ENCODE results near the gene SNED1.

SNED1 gene

DNA sequence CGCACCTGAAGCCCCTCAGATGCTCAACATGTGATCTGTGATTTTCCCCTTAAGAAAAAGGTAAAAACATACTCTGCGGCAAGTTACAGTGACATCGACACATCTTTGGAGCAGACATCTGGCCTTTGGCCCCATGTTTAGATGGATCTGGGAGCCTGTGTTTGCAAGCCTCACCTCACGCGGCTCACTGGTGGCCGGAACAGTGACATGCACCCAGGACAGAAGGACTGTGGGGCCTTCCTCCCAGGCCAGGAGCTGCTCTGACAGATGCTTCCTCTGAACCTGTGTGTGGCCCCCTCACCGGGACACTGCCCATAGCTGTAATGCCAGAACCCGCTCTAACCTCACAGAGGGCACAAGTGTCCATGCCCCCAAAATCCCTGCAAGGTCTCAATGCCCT, 137.8 kb downstream of the SNED1 start:
- DNase-seq = no peak

DNA sequence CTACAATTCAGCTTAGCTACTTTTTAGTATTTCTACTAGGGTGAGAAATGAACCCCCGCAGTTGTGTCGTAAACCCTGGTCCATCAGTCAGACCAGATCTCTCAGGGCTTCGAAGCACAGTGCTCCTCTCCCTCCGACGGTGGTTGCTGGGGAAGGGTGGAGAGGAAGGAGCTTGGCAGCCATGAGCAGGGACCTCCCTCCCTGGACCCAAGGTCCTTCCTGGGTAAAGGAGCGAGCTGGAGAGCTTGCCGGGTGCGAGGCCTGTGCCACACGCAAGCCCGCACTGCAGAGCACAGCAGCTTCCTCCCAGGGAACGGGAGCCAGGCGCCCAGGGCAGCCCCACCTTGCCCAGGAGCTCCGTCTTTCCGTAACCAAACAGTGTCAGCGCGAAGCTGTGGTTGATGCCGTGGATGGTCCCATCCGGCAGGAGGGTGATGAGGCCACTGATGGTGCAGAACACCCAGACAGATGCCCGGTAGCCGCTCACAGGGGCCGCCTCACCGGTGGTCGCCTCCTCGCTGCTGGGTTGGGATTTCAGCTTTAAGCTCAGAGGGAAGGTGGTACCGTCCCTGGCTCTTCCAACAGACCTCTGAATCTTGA, 138.3 kb downstream of the SNED1 start:
- DNase-seq = no peak

DNA sequence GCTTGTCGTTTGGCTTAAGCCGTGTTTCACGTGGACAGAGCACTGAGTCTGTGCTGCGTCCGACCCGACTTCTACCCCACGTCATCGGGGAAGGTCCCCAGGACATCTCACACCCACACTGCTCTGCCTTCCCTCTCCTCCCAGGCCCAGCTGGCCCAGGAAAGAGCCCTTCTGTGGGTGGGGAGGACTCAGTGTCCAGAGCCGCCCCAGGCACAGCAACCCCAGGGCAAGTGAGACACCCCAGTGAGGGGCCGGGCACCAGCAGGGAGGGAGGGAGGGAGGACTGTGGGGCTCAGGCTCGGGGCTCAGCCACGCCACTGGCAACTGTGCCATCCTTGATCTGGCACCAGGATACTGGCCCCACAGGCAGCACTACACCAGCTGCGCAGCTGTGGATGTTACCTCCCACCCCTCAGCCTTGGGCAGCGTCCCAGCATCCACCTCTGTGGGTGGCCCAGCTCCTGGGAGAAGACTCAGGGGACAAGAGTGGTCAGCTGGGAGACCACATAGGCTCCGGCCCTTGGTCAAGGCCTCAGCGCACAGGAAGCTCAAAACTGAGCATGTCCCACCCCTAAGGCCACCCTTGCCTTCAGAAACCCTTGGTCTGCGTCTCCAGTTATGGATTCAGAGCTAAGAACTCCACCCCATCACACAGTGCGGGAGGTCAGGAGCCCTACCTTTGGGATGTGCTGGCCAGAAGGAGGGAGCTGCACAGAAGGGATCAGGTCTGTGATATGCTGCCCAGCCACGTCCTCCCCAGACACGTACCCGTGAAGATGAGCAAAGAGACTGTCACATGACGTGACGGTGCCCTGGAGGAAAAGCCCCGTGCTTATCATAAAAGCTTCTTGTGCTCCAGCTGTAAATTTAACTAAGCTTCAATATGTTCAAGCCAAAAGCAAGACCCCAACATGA, 139.1 kb downstream of the SNED1 start:
- DNase-seq = no peak

DNA sequence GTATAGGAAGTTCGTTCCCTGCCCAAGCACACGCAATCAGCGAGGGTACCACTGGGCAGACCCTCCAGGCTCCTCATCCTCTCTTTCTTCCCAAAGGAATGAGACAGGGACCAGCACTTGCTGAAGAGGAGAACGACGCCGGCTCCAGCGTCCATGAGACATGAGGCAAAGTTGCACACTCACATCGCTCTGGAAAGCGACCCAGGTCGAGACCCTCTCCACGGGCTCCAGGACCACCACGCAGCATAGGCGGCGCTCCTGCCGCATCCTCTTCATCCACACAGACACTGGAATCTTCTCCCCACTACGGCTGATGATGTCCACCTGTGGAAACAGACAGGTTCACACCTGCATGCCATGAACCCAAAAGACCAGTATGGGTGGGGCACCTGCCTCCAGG, 140.1 kb downstream of the SNED1 start:
- DNase-seq = no peak

DNA sequence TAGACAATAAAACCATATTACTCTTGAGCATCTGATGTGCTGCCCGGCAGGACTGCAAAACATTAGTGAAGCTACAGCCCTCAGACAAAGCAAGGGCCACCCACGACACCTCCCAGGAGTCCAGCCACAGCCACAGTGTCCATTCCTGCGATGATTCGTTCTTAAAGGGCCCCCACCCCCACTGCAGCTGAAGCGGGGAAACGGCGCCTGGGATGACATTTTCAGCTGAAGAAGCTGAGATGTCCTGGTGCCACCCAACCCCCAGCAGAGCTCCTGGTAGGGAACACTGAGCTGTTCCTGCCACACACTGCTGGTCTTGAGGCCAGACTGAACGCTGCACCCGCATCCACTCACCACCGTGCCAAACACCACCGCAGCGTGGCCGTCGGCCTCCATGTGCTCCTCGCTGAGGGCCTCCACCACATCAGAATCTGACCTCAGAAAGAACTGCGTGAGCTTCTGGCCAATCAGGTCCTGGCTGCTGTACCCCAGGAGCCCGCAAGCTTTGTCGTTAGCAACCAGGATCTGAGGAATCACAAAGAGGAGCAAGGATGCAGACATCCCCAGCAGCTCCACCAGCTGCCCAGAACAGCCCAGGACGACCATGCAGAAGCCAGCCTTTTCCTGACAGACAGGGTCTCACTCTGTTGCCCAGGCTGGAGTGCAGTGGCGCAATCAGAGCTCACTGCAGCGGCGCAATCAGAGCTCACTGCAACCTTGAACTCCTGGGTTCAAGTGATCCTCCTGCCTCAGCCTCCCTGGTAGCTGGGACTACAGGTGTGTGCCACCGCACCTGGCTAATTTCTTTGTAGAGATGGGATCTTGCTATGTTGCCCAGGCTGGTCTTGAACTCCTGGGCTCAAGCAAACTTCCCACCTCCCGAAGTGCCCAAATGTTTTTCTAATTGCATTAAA, 141.4 kb downstream of the SNED1 start:
- no peak for DNase-seq

DNA sequence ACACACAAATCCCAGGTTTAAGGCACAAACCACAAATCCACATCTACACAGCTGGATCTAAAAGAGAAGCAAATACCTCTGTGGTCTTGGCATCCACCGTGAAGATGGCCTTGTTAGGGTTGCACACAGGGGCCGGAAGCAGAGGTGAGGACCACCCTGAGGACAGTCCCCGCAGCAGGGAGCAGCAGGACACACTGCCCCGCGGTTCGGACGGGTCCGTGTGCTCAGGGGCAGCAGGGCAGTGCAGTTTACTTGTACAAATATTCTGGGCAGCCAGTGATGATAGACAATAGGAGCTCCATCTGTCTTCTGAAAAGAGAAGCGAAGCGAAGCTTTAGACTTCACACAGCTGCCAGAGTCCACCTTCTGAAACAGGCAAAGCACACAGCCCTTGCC, 142.0 kb downstream of the SNED1 start:
- DNase-seq = no peak

DNA sequence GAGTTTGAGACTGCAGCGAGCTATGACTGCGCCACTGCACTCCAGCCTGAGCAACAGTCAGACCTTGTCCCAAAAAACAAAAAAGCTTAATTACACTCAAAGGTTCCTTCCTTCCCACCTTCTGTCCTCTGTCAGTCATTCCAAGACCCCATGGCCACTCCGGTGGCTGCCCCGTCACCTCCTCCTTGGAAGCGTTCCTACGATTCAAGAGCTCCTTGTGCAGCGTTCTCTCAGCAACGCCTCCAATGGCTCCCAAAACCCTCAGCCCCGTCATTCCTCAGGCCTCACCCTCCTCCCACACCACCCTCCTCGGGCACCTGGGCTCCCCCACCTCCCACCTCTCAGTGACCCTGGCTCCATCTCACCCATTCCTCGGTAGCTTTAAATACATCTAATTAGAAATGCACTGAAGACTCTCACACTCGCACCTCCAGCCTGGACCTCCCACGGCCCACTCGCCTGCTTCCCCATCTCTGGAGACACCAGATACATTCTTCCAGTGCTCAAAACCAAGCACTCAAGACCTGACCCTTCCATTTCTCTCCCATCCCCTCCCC, 142.9 kb downstream of the SNED1 start:
- DNase-seq = no peak

DNA sequence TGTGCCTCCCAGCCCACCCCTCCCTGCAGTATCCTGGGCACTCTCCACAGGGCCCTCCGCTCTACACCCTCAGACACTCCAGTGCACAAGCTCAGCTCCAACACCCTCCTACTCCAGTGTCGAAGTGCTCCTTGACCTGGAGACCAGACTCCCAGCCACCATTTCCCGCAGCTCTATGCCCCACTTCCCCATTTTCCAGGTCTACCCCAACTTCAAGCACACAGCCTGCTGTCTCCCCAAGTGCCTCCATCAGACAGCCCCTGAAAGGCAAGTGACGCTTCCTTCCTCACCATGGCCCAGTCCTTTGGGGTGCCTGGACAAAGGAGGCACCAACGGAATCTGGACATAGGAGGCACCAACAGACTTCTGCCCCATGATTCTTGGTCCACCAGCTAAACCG, 143.6 kb downstream of the SNED1 start:
- DNase-seq = no peak

DNA sequence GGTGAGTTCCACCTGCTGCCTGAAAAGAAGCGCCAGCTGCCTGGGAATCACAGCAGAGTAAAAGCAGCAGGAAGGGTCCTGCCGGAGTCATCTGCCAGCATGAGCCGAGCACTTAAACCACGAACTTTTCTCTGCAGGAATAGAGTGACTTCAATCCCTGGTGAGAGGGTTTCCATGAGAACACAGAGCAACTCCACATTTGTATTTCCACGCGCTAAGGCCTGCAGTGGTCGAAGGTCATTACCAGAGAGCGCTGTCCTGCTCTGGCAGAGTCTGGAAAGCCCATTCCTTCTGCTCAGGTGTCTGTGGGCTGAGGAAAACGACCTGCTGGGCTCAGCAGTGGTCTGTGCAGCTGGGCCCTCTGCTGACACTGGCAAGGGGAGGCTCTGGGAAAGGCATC, 144.2 kb downstream of the SNED1 start:
- DNase-seq = no peak
